ENCODE data around the gene HCN2. TPM values are rescaled to one million over a fixed set of nuclear protein-coding genes. Genes with fewer than 3 reads are reported as not detected.
"Not testable (repeated sequence)": the region's sequence is repeated elsewhere in the genome, so short reads cannot be mapped to it uniquely, and the experiment has no call there.

HCN2 gene
- total RNA-seq, 3 donors from 2014 or later: under 0.01 to 0.44 TPM; not detected in 1

GRCh38 chr19:619286-620002 lies 29.8 kb downstream of the HCN2 start:
- TF ChIP-seq POLR2A (IDR thresholded peaks at IDR 0.05) (no peak), CTCF (IDR thresholded peaks at IDR 0.05) (no peak), POLR2AphosphoS5 (IDR thresholded peaks at IDR 0.05) (no peak)

GRCh38 chr19:620166-620862 lies 30.6 kb downstream of the HCN2 start:
- DNase-seq (ENCODE audit: low spot score in 2 of 2): no peak
- H3K27ac ChIP-seq: no peak overlapping the region
- no peaks in the 10 kb centered on the region for H3K4me1 ChIP-seq
- H3K36me3 ChIP-seq: no peaks in the 10 kb centered on the region
- no peak for TF ChIP-seq POLR2AphosphoS5 (IDR thresholded peaks at IDR 0.05)
- TF ChIP-seq CTCF (IDR thresholded peaks at IDR 0.05): no peak
- no peak for TF ChIP-seq POLR2A (IDR thresholded peaks at IDR 0.05)
- intact Hi-C loops (cut with DNase I; ENCODE audit: low total_unique reads): no loop called here
- H3K4me3 ChIP-seq: no peak overlapping the region
- no peaks in the 10 kb centered on the region for H3K27me3 ChIP-seq
- no peaks in the 10 kb centered on the region for H3K9me3 ChIP-seq

More at GRCh38 chr19:619286-620002, 29.8 kb downstream of the HCN2 start:
- Histone ChIP-seq H3K36me3 (no peaks in the 10 kb centered on the region), H3K27me3 (no peaks in the 10 kb centered on the region), H3K4me1 (no peaks in the 10 kb centered on the region), H3K4me3 (no peak overlapping the region), H3K27ac (no peak overlapping the region), H3K9me3 (no peaks in the 10 kb centered on the region)
- no peak for DNase-seq (ENCODE audit: low spot score in 2 of 2)
- intact Hi-C loops (cut with DNase I; ENCODE audit: low total_unique reads): loop anchor here (5.0 kb wide), 1 partner anchor 1183 kb away; no protein-coding TSS in a partner anchor

GRCh38 chr19:621191-621590 lies 31.5 kb downstream of the HCN2 start:
- H3K4me1 ChIP-seq; intact Hi-C loops (cut with DNase I; ENCODE audit: low total_unique reads); H3K4me3 ChIP-seq; H3K27ac ChIP-seq; H3K9me3 ChIP-seq; DNase-seq (ENCODE audit: low spot score in 2 of 2); H3K36me3 ChIP-seq; H3K27me3 ChIP-seq: not testable (repeated sequence)

GRCh38 chr19:621819-622218 lies 32.1 kb downstream of the HCN2 start:
- intact Hi-C loops (cut with DNase I; ENCODE audit: low total_unique reads): no loop called here
- Histone ChIP-seq H3K27ac (no peak overlapping the region), H3K9me3 (no peaks in the 10 kb centered on the region), H3K4me1 (no peaks in the 10 kb centered on the region), H3K36me3 (no peaks in the 10 kb centered on the region), H3K4me3 (no peak overlapping the region), H3K27me3 (no peaks in the 10 kb centered on the region)
- TF ChIP-seq POLR2AphosphoS5 (IDR thresholded peaks at IDR 0.05) (no peak), CTCF (IDR thresholded peaks at IDR 0.05) (no peak), POLR2A (IDR thresholded peaks at IDR 0.05) (no peak)
- DNase-seq (ENCODE audit: low spot score in 2 of 2): no peak

GRCh38 chr19:622666-623065 lies 33.0 kb downstream of the HCN2 start:
- Histone ChIP-seq H3K36me3 (no peaks in the 10 kb centered on the region), H3K9me3 (no peaks in the 10 kb centered on the region), H3K4me3 (no peak overlapping the region), H3K27me3 (no peaks in the 10 kb centered on the region), H3K27ac (no peak overlapping the region), H3K4me1 (no peaks in the 10 kb centered on the region)
- TF ChIP-seq CTCF (IDR thresholded peaks at IDR 0.05) (no peak), POLR2AphosphoS5 (IDR thresholded peaks at IDR 0.05) (no peak), POLR2A (IDR thresholded peaks at IDR 0.05) (no peak)
- DNase-seq (ENCODE audit: low spot score in 2 of 2): no peak
- intact Hi-C loops (cut with DNase I; ENCODE audit: low total_unique reads): no loop called here

Data from breast epithelium (tissue), 4 donors.